T-helper 2 cell treated with Interferon-gamma antibody and Interleukin-4, amounts not matched to agents 5 μg/mL and 100 μg/mL, for 36 hours (primary cell): Measurements from ENCODE around the gene C1QB.
"Not testable (repeated sequence)": the region's sequence is repeated elsewhere in the genome, so short reads cannot be mapped to it uniquely, and the experiment has no call there.

Source experiments
- DNase-seq: peaks from one replicate; pipeline ENCODE4 v3.0.0; 2021; ENCODE audit warnings: low spot score
- H3K27ac Mint-ChIP-seq: one replicate; pipeline ENCODE4 v1.8.0; 2021; ENCODE audit warnings: mild to moderate bottlenecking, mixed read lengths
- H3K27me3 Mint-ChIP-seq: one replicate; pipeline ENCODE4 v1.8.0; 2021; ENCODE audit warnings: low read depth, mixed read lengths
- H3K36me3 Mint-ChIP-seq: one replicate; pipeline ENCODE4 v1.8.0; 2021; ENCODE audit warnings: low read depth, mixed read lengths
- H3K4me1 Mint-ChIP-seq: one replicate; pipeline ENCODE4 v1.8.0; 2021; ENCODE audit warnings: low read depth, mixed read lengths
- H3K4me3 Mint-ChIP-seq: one replicate; pipeline ENCODE4 v1.8.0; 2022; ENCODE audit warnings: mild to moderate bottlenecking, moderate library complexity, mixed read lengths
- H3K9me3 Mint-ChIP-seq: one replicate; pipeline ENCODE4 v1.8.0; 2021; ENCODE audit warnings: mixed read lengths

The C1QB gene

GRCh38 chr1:22662986-22663408, 10.0 kb downstream of the C1QB start:
- no peak for DNase-seq
- no peaks in the 10 kb centered on the region for H3K9me3 Mint-ChIP-seq
- peaks cover 8% of the 10 kb centered on the region for H3K27me3 Mint-ChIP-seq
- H3K4me1 Mint-ChIP-seq: no peaks in the 10 kb centered on the region
- H3K27ac Mint-ChIP-seq: no peak overlapping the region
- H3K36me3 Mint-ChIP-seq: no peaks in the 10 kb centered on the region
- H3K4me3 Mint-ChIP-seq: no peak overlapping the region

- Mint-ChIP-seq H3K4me1 (no peaks in the 10 kb centered on the region), H3K27me3 (peaks cover 16% of the 10 kb centered on the region), H3K4me3 (no peak overlapping the region), H3K36me3 (no peaks in the 10 kb centered on the region), H3K27ac (no peak overlapping the region), H3K9me3 (no peaks in the 10 kb centered on the region)
- DNase-seq: no peak
Observed at GRCh38 chr1:22665752-22666151, 12.7 kb downstream of the C1QB start.

- no peaks in the 10 kb centered on the region for H3K4me1 Mint-ChIP-seq
- H3K27me3 Mint-ChIP-seq: peaks cover 16% of the 10 kb centered on the region
- no peaks in the 10 kb centered on the region for H3K36me3 Mint-ChIP-seq
- H3K9me3 Mint-ChIP-seq: no peaks in the 10 kb centered on the region
- H3K4me3 Mint-ChIP-seq: no peak overlapping the region
- no peak overlapping the region for H3K27ac Mint-ChIP-seq
- no peak for DNase-seq
Observed at GRCh38 chr1:22666412-22666811, 13.4 kb downstream of the C1QB start.

GRCh38 chr1:22668840-22669239, 15.8 kb downstream of the C1QB start:
- not testable (repeated sequence) for H3K4me3 Mint-ChIP-seq, H3K36me3 Mint-ChIP-seq, DNase-seq, H3K4me1 Mint-ChIP-seq, H3K9me3 Mint-ChIP-seq, H3K27ac Mint-ChIP-seq
- H3K27me3 Mint-ChIP-seq: peaks cover 16% of the 10 kb centered on the region

GRCh38 chr1:22670352-22670975, 17.4 kb downstream of the C1QB start:
- H3K4me1 Mint-ChIP-seq: no peaks in the 10 kb centered on the region
- H3K36me3 Mint-ChIP-seq: no peaks in the 10 kb centered on the region
- H3K27ac Mint-ChIP-seq: no peak overlapping the region
- no peak for DNase-seq
- H3K4me3 Mint-ChIP-seq: no peak overlapping the region
- H3K27me3 Mint-ChIP-seq: peaks cover 22% of the 10 kb centered on the region
- H3K9me3 Mint-ChIP-seq: no peaks in the 10 kb centered on the region

GRCh38 chr1:22671999-22672398, 19.0 kb downstream of the C1QB start:
- Mint-ChIP-seq H3K36me3 (no peaks in the 10 kb centered on the region), H3K4me3 (no peak overlapping the region), H3K9me3 (no peaks in the 10 kb centered on the region), H3K4me1 (no peaks in the 10 kb centered on the region), H3K27ac (no peak overlapping the region), H3K27me3 (peaks cover 22% of the 10 kb centered on the region)
- DNase-seq: no peak

GRCh38 chr1:22673486-22674409, 20.7 kb downstream of the C1QB start:
- Mint-ChIP-seq H3K4me1 (no peaks in the 10 kb centered on the region), H3K9me3 (no peaks in the 10 kb centered on the region), H3K4me3 (no peak overlapping the region), H3K36me3 (no peaks in the 10 kb centered on the region), H3K27ac (no peak overlapping the region), H3K27me3 (peaks cover 12% of the 10 kb centered on the region)
- DNase-seq: peak; percentile 19

- no peak for DNase-seq
- Mint-ChIP-seq H3K36me3 (no peaks in the 10 kb centered on the region), H3K9me3 (no peaks in the 10 kb centered on the region), H3K27ac (no peak overlapping the region), H3K4me3 (no peak overlapping the region), H3K4me1 (no peaks in the 10 kb centered on the region), H3K27me3 (peaks cover 10% of the 10 kb centered on the region)
Observed at GRCh38 chr1:22674410-22674749, 21.3 kb downstream of the C1QB start.

GRCh38 chr1:22676151-22676550, 23.1 kb downstream of the C1QB start:
- H3K36me3 Mint-ChIP-seq, H3K27ac Mint-ChIP-seq, H3K4me1 Mint-ChIP-seq, H3K27me3 Mint-ChIP-seq, H3K9me3 Mint-ChIP-seq, H3K4me3 Mint-ChIP-seq, DNase-seq: not testable (repeated sequence)

GRCh38 chr1:22676916-22677583, 24.0 kb downstream of the C1QB start:
- Mint-ChIP-seq H3K27me3 (peaks cover 6% of the 10 kb centered on the region), H3K36me3 (no peaks in the 10 kb centered on the region)

GRCh38 chr1:22677931-22678896, 25.2 kb downstream of the C1QB start:
- Mint-ChIP-seq H3K9me3 (no peaks in the 10 kb centered on the region), H3K27me3 (peaks cover 6% of the 10 kb centered on the region), H3K4me3 (no peak overlapping the region), H3K4me1 (no peaks in the 10 kb centered on the region), H3K27ac (no peak overlapping the region), H3K36me3 (no peaks in the 10 kb centered on the region)
- no peak for DNase-seq

More at GRCh38 chr1:22676916-22677583, 24.0 kb downstream of the C1QB start:
- Mint-ChIP-seq H3K4me1 (no peaks in the 10 kb centered on the region), H3K27ac (no peak overlapping the region), H3K9me3 (no peaks in the 10 kb centered on the region), H3K4me3 (no peak overlapping the region)
- no peak for DNase-seq

GRCh38 chr1:22680726-22681125, 27.7 kb downstream of the C1QB start:
- Mint-ChIP-seq H3K36me3 (no peaks in the 10 kb centered on the region), H3K27ac (no peak overlapping the region), H3K9me3 (no peaks in the 10 kb centered on the region), H3K4me1 (no peaks in the 10 kb centered on the region), H3K4me3 (no peak overlapping the region), H3K27me3 (peaks cover 2% of the 10 kb centered on the region)
- no peak for DNase-seq

GRCh38 chr1:22681556-22682276, 28.7 kb downstream of the C1QB start:
- Mint-ChIP-seq H3K36me3 (no peaks in the 10 kb centered on the region), H3K4me1 (no peaks in the 10 kb centered on the region), H3K9me3 (no peaks in the 10 kb centered on the region), H3K27me3 (peaks cover 2% of the 10 kb centered on the region), H3K27ac (no peak overlapping the region), H3K4me3 (no peak overlapping the region)
- DNase-seq: no peak
